Urinary bladder (tissue), 4 donors: Measurements from ENCODE around the gene RHBDL3. TPM values are rescaled to one million over a fixed set of nuclear protein-coding genes. Genes with fewer than 3 reads are reported as not detected.

ENCODE experiments used
- DNase-seq: peaks from one replicate; pipeline ENCODE4 v3.0.0-alpha.2; 2015; ENCODE audit errors: extremely low spot score
- H3K27ac ChIP-seq: one replicate; pipeline ENCODE4 v1.5.1; 2013; ENCODE audit warnings: low read depth, mild to moderate bottlenecking, moderate library complexity
- H3K36me3 ChIP-seq: one replicate; pipeline ENCODE4 v1.6.1; 2013; ENCODE audit warnings: mild to moderate bottlenecking, moderate library complexity; ENCODE audit not compliant: insufficient read depth
- H3K4me1 ChIP-seq: one replicate; pipeline ENCODE4 v1.6.1; 2013; ENCODE audit warnings: mild to moderate bottlenecking, moderate library complexity; ENCODE audit not compliant: insufficient read depth
- H3K4me3 ChIP-seq: one replicate; pipeline ENCODE4 v1.5.1; 2013; ENCODE audit warnings: low read depth, low read length
- WGBS: extraction: QIAGEN DNeasy Blood & Tissue Kit; methylation state at CpG from one replicate; pipeline ENCODE4 v1.1.7; 2013; 5-methylcytosine and 5-hydroxymethylcytosine counted together
- polyA plus RNA-seq: library from polyadenylated mRNA; stranded (reverse); fragments of 200-250 nt; gene quantifications from one replicate; pipeline ENCODE4 v1.2.3, GENCODE V29; 2013
- total RNA-seq: library from RNA; depleted of rRNA; stranded (reverse); fragments of >200 nt; gene quantifications from one replicate; pipeline ENCODE4 v1.2.3, GENCODE V29; 2014
- donor health status: healthy with polysubstance abuse.
- donor health status: healthy.

RHBDL3 gene
- total and polyA plus RNA-seq, 2 donors = 1.9 TPM

DNA sequence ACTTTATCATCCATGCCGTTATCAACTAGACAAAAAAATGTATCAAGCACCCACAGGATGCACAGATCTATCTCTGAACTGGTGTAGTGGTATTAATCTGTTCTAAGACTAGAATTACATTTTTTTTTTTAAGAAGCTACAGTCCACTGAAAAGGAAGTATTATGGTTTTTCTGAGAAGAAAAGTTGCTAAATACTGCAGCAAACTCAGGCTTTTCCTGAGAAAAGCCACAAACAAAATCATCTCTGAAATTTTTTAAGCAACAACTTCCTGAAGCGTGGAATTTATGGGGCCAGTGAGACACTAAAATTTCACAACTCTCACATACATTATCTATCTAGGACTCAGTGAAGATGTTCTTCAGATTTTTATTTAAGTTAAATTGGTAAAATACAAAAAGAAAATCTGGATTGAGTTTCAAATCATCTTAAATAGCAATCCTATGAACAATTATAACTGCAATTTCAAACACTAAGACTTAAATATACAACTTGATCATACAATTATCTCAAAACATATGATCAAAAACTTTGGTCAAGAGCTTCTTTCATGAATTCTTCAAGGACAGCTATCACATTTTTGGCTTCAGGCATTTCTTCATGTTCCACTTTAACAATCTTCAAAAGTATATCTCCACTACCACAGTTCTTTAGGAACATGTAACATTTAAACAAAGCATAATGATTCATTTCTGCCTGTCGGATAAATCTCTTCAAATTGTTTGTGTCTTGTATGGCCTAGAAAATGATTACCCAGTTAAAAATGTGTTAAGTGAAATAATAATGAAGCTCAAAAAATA lies 65.8 kb downstream of the RHBDL3 start:
- Histone ChIP-seq H3K36me3 (no peaks in the 10 kb centered on the region), H3K27ac (no peak overlapping the region), H3K4me3 (no peak overlapping the region), H3K4me1 (no peaks in the 10 kb centered on the region)
- WGBS = 83% methylated on average over 3 of the region's 3 CpGs
- no peak for DNase-seq

DNA sequence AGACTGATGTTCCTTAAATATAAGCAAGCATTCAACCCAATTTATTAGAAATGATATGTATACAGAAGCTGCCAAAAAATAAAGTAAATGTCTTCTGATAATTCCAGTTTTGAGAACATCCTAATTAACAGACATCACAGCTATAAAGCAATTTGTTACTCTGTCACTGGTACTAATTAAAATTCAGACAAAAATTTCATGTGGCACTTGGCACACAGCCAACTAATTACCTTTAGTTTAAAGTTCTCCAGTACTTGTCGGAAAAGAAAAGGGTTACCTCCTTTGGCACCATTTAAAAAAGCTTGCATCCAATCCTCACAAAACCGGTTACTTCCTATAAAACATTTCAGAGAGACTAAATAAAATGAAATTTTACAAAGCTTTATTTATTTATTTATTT lies 67.6 kb downstream of the RHBDL3 start:
- 95% methylated on average over 2 of the region's 2 CpGs for WGBS
- Histone ChIP-seq H3K4me1 (no peaks in the 10 kb centered on the region), H3K4me3 (no peak overlapping the region), H3K36me3 (no peaks in the 10 kb centered on the region), H3K27ac (no peak overlapping the region)
- DNase-seq = no peak

GRCh38 chr17:32335046-32335445 lies 69.4 kb downstream of the RHBDL3 start:
- no peak overlapping the region for H3K4me3 ChIP-seq
- no peaks in the 10 kb centered on the region for H3K4me1 ChIP-seq
- no peak overlapping the region for H3K27ac ChIP-seq
- no peaks in the 10 kb centered on the region for H3K36me3 ChIP-seq
- no peak for DNase-seq

DNA sequence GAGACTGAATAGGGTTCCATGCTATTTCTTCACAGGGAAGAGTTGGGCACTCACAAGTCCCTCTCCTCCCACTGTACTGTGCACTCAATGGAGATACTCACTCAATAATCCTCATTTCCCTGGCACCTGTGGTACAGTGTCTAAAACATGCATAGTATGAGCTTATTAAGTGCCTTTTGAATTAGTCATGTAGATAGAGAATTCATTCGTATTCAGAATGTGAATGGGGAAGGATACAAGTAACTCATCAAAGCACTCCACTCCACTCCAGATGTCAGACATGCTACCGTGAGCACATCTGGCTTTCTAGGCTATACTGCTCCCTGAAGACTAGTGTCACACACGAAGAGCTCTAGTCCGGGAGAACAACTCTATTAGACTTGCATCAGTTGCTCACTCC lies 70.1 kb downstream of the RHBDL3 start:
- Histone ChIP-seq H3K4me1 (no peaks in the 10 kb centered on the region), H3K4me3 (no peak overlapping the region), H3K36me3 (no peaks in the 10 kb centered on the region), H3K27ac (no peak overlapping the region)
- DNase-seq = no peak
- WGBS = 77% methylated on average over 4 of the region's 4 CpGs

- whole genome bisulfite sequencing = 3% methylated on average over 13 of the region's 13 CpGs
- H3K4me1 ChIP-seq = no peaks in the 10 kb centered on the region
- no peaks in the 10 kb centered on the region for H3K36me3 ChIP-seq
- peak overlapping the region; percentile 74 for H3K4me3 ChIP-seq
- no peak for DNase-seq
- H3K27ac ChIP-seq = peak overlapping the region; percentile 53
These were observed 75.7 kb downstream of the RHBDL3 start for GRCh38 chr17:32341141-32341856.

- peak; percentile 41 for DNase-seq
- no peaks in the 10 kb centered on the region for H3K36me3 ChIP-seq
- WGBS = 5% methylated on average over 47 of the region's 47 CpGs
- H3K4me1 ChIP-seq = no peaks in the 10 kb centered on the region
- peak within 1 kb of the TSS; percentile 67 for H3K27ac ChIP-seq
- peak within 1 kb of the TSS; percentile 74 for H3K4me3 ChIP-seq
These were observed 76.4 kb downstream of the RHBDL3 start, which contains the start of gene C17orf75 for GRCh38 chr17:32341857-32342602. C17orf75 (minus strand) TSS chr17:32342173; CDS start chr17:32342139, 34 bp downstream.

GRCh38 chr17:32342603-32343325 lies 77.1 kb downstream of the RHBDL3 start:
- Histone ChIP-seq H3K4me1 (no peaks in the 10 kb centered on the region), H3K4me3 (peak overlapping the region; percentile 74), H3K27ac (no peak overlapping the region), H3K36me3 (no peaks in the 10 kb centered on the region)
- WGBS = 53% methylated on average over 14 of the region's 14 CpGs
- DNase-seq = no peak

- Histone ChIP-seq H3K4me1 (peaks cover 2% of the 10 kb centered on the region), H3K36me3 (no peaks in the 10 kb centered on the region), H3K27ac (no peak overlapping the region), H3K4me3 (no peak overlapping the region)
- 79% methylated on average over 11 of the region's 11 CpGs for WGBS
- DNase-seq = no peak
These were observed 80.4 kb downstream of the RHBDL3 start for GRCh38 chr17:32345951-32346600.

- 95% methylated on average over 2 of the region's 2 CpGs for WGBS
- no peak for DNase-seq
- Histone ChIP-seq H3K4me1 (peaks cover 2% of the 10 kb centered on the region), H3K4me3 (no peak overlapping the region), H3K36me3 (no peaks in the 10 kb centered on the region), H3K27ac (no peak overlapping the region)
These were observed 82.8 kb downstream of the RHBDL3 start for GRCh38 chr17:32348483-32348800.

GRCh38 chr17:32349503-32349853 lies 83.8 kb downstream of the RHBDL3 start:
- WGBS = 11% methylated on average over 15 of the region's 15 CpGs
- no peak for DNase-seq
- Histone ChIP-seq H3K4me1 (peaks cover 2% of the 10 kb centered on the region), H3K36me3 (no peaks in the 10 kb centered on the region), H3K4me3 (peak overlapping the region; percentile 88), H3K27ac (peak overlapping the region; percentile 77)

GRCh38 chr17:32349854-32350665 lies 84.4 kb downstream of the RHBDL3 start, which contains the start of gene ZNF207:
ZNF207 (plus strand) TSS chr17:32350157; CDS start chr17:32350286, 129 bp downstream.
- peak within 1 kb of the TSS; percentile 88 for H3K4me3 ChIP-seq
- DNase-seq = peak; percentile 91
- no peaks in the 10 kb centered on the region for H3K36me3 ChIP-seq
- peak within 1 kb of the TSS; percentile 98 for H3K27ac ChIP-seq
- peaks cover 2% of the 10 kb centered on the region for H3K4me1 ChIP-seq
- WGBS = under 1% methylated on average over 47 of the region's 47 CpGs

- WGBS = under 1% methylated on average over 20 of the region's 20 CpGs
- H3K4me3 ChIP-seq = peak overlapping the region; percentile 88
- peak; percentile 59 for DNase-seq
- H3K4me1 ChIP-seq = peaks cover 2% of the 10 kb centered on the region
- H3K36me3 ChIP-seq = no peaks in the 10 kb centered on the region
- peak overlapping the region; percentile 98 for H3K27ac ChIP-seq
These were observed 85.2 kb downstream of the RHBDL3 start for GRCh38 chr17:32350666-32351418.
